Heart right ventricle (tissue), 16 donors: ENCODE data around the gene HMCN1. TPM values are rescaled to one million over a fixed set of nuclear protein-coding genes. Genes with fewer than 3 reads are reported as not detected.

ENCODE experiments used
- ATAC-seq, 8 donors: fragments of 200-7000 bp; cut with Tn5 transposase; one replicate each; pipeline ENCODE4 v1.9.1; 2020; ENCODE audit warnings: mild to moderate bottlenecking in 8 of 8, moderate library complexity in 8 of 8, moderate number of reproducible peaks in 1 of 8
- DNase-seq, 2 donors: peaks; one replicate each; pipeline ENCODE4 v3.0.0-alpha.2; 2020
- H3K27ac ChIP-seq, 10 donors: fragments of 200-600 bp; sonication (generic) in 2 of 10; one replicate each; pipeline versions ENCODE4 v1.5.0 to v1.8.0; 2020 to 2022; ENCODE audit warnings: mild to moderate bottlenecking in 3 of 10
- H3K27me3 ChIP-seq, 7 donors: fragments of 200-600 bp; one replicate each; pipeline ENCODE4 v1.8.0; 2021 to 2022; ENCODE audit warnings: mild to moderate bottlenecking in 2 of 7
- H3K36me3 ChIP-seq, 9 donors: fragments of 200-600 bp; sonication (generic) in 1 of 9; one replicate each; pipeline versions ENCODE4 v1.5.0 to v1.8.0; 2020 to 2022; ENCODE audit warnings: mild to moderate bottlenecking in 2 of 9
- H3K4me1 ChIP-seq, 9 donors: fragments of 200-600 bp; sonication (generic) in 1 of 9; one replicate each; pipeline versions ENCODE4 v1.5.0 to v1.8.0; 2020 to 2022; ENCODE audit warnings: mild to moderate bottlenecking in 4 of 9
- H3K4me3 ChIP-seq, 10 donors: fragments of 200-600 bp; sonication (generic) in 2 of 10; one replicate each; pipeline versions ENCODE4 v1.5.0 to v1.8.0; 2020 to 2022; ENCODE audit warnings: mild to moderate bottlenecking in 7 of 10, moderate library complexity in 2 of 10
- H3K9me3 ChIP-seq, 11 donors: fragments of 200-600 bp in 10 of 11; sonication (generic) in 2 of 11; one replicate each; pipeline versions ENCODE4 v1.5.0 to v1.8.0; 2013 to 2022; ENCODE audit warnings: mild to moderate bottlenecking in 2 of 11, control low read depth in 1 of 11, moderate library complexity in 1 of 11
- WGBS, 2 donors: extraction: QIAGEN DNeasy Blood & Tissue Kit; methylation state at CpG; one replicate each; pipeline ENCODE4 v1.1.7; 2013; ENCODE audit warnings: inconsistent platforms in 1 of 2; 5-methylcytosine and 5-hydroxymethylcytosine counted together
- intact Hi-C, 10 donors: fragments of 100-400 bp; cut with DNase I; formaldehyde crosslinking; loops; one replicate each; pipeline versions ENCODE4 v1.11.1 to v1.14.2; 2022
- polyA plus RNA-seq, 2 donors: library from polyadenylated mRNA; stranded (reverse); fragments of 200-250 nt; gene quantifications; one replicate each; pipeline ENCODE4 v1.2.3, GENCODE V29; 2013
- total RNA-seq, 10 donors: library from RNA; stranded (reverse); fragmentation: NEBNext Ultra II Directional in 3 of 10; extraction: Animal tissue kit (Norgen Biotek cat#: 25700) in 3 of 10; gene quantifications; one replicate each; pipeline versions ENCODE4 v1.2.1 to v1.2.4, GENCODE V29; 2021 to 2023
- TF ChIP-seq, protein P1 (sequence below), 9 donors: fragments of 200-600 bp; sonication (generic) in 2 of 9; IDR thresholded peaks; one replicate each; pipeline versions ENCODE4 v1.5.0 to v1.8.0; 2021 to 2022; ENCODE audit warnings: antibody characterized with exemption in 9 of 9, mild to moderate bottlenecking in 5 of 9, moderate library complexity in 1 of 9
- donor health status: Arrhythmogenic right ventricular cardiomyopathy.
- donor health status: ischemic (EF 13 %, LVEDD 7.1; RV severe dilation, severe dysfunction).
- donor health status: healthy with polysubstance abuse.
- donor health status: DM: no; HTN: yes; CAD: no.
- donor health status: DM: no; HTN: no; CAD: no.
- donor health status: ischemic (EF 25% LVEDD 6.9; RV normal size, moderate dysfunction).
- donor health status: ischemic (EF 25% LVEDD 5.7; RV mildly dilated, moderate dysfunction).
- donor health status: healthy.
- donor health status: DM: yes; HTN: yes; CAD: no.
- donor health status: Ischemic cardiomyopathy.
- donor health status: ischemic (EF 35%, LVEDD 5.7; RV mildly dilated, moderate dysfunction).
- donor health status: nonischemic (EF 11% LVEDD 7.7; RV severe dilation, severe dysfunction).
- donor health status: DM: yes; HTN: yes; CAD: no.
- donor health status: PGD.
- donor health status: ischemic (EF 29% LVEDD 5.4; RV normal size, mild dysfunction).
- donor health status: nonischemic (EF 23%, LVEDD 6.1; RV moderate dilation, normal function).

Gene HMCN1
- total and polyA plus RNA-seq, 12 donors = 3.4 to 12.4 (median 6.2) TPM

DNA sequence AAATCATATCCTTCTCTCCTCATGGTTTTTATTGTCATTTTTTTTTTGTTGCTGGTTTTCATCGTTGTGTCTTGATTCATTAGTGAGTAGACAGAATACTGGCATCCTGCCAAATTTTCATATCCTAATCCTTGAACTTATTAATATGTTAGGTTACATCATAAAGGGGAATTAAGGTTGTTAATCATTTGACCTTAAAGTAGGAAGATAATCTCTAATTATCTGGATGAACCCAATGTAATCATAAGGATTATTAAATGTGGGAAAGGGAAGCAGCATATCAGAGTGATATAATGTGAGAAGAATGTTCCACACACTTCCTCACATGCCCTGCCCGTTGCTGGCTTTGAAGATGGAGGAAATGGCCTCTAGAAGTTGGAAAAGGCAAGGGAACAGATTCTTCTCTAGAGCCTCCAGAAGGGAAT lies 299.7 kb downstream of the HMCN1 start:
- H3K4me3 ChIP-seq = no peak overlapping the region
- DNase-seq = no peak
- H3K9me3 ChIP-seq = peaks cover 0 to 32% (median 22%) of the 10 kb centered on the region in 11 donors
- peaks cover 0 to 19% (median 0%) of the 10 kb centered on the region in 9 donors for H3K36me3 ChIP-seq
- ATAC-seq = peak in 7 of 8 donors; percentile 33 to 86 (median 55)
- WGBS, 2 donors = 23 to 30% methylated on average over 2 of the region's 2 CpGs
- H3K27me3 ChIP-seq = no peaks in the 10 kb centered on the region
- H3K27ac ChIP-seq = peak overlapping the region in 4 of 10 donors; percentile 26 to 66 (median 32)
- TF ChIP-seq, protein P1, sequence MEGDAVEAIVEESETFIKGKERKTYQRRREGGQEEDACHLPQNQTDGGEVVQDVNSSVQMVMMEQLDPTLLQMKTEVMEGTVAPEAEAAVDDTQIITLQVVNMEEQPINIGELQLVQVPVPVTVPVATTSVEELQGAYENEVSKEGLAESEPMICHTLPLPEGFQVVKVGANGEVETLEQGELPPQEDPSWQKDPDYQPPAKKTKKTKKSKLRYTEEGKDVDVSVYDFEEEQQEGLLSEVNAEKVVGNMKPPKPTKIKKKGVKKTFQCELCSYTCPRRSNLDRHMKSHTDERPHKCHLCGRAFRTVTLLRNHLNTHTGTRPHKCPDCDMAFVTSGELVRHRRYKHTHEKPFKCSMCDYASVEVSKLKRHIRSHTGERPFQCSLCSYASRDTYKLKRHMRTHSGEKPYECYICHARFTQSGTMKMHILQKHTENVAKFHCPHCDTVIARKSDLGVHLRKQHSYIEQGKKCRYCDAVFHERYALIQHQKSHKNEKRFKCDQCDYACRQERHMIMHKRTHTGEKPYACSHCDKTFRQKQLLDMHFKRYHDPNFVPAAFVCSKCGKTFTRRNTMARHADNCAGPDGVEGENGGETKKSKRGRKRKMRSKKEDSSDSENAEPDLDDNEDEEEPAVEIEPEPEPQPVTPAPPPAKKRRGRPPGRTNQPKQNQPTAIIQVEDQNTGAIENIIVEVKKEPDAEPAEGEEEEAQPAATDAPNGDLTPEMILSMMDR (IDR thresholded peaks at IDR 0.05) = no peak
- intact Hi-C loops = no loop called here
- peaks cover 0 to 9% (median 0%) of the 10 kb centered on the region in 9 donors for H3K4me1 ChIP-seq

DNA sequence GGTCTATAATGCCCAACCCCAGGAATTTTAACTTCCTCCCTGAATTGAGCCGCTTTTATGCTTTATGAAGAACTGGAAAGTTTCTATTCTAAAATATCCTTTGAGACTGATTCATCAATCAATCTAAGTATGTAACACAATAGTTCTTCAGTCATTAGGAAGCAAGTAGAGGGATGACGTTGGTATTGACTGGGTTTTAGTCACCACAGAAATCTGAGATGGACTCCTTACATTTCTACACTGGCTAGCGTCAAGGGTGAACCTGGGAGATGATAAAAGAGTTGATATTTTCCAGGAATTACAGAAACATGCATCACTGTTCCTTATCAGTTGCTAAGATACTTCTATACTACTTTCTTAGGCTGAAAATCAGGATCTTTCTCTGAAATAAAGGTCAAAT lies 308.0 kb downstream of the HMCN1 start:
- Histone ChIP-seq H3K9me3 (no peaks in the 10 kb centered on the region), H3K4me1 (peaks cover 0 to 24% (median 9%) of the 10 kb centered on the region in 9 donors), H3K27me3 (no peaks in the 10 kb centered on the region), H3K27ac (no peak overlapping the region), H3K4me3 (no peak overlapping the region), H3K36me3 (peaks cover 0 to 54% (median 0%) of the 10 kb centered on the region in 9 donors)
- ATAC-seq = no peak
- TF ChIP-seq, protein P1 (IDR thresholded peaks at IDR 0.05) = no peak
- intact Hi-C loops = loop anchor here in 1 of 10 donors (5.0 kb wide), 1 partner anchor 35 kb away; no protein-coding TSS in a partner anchor
- DNase-seq = no peak
- WGBS, 2 donors = 81 to 85% methylated on average over 3 of the region's 3 CpGs

DNA sequence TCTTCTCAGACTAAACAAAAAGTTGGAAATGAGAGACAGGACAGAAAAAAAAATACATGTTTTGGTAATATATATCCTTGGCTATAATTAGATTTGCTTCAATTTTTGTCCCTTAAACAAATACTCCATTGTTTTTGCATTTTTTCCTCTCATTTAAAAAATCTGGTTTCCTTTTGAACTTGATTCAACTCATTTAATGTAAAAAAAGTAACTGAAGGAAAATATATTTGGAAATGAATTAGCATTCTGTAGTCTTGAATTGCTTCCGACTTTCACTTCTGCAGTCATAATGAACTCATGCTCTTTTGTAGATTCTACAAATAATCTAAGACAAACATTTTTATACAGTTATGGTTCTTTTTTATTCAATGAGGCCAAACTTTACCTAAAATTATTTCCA lies 309.1 kb downstream of the HMCN1 start:
- TF ChIP-seq, protein P1 (IDR thresholded peaks at IDR 0.05) = no peak
- no peak for DNase-seq
- peak overlapping the region in 3 of 10 donors; percentile 12 to 33 (median 14) for H3K27ac ChIP-seq
- H3K9me3 ChIP-seq = no peaks in the 10 kb centered on the region
- intact Hi-C loops = loop anchor here in 1 of 10 donors (5.0 kb wide), 1 partner anchor 34 kb away; no protein-coding TSS in a partner anchor
- WGBS, 2 donors = 52 to 53% methylated on average over 1 of the region's 1 CpG
- H3K27me3 ChIP-seq = no peaks in the 10 kb centered on the region
- no peak for ATAC-seq
- peaks cover 0 to 59% (median 0%) of the 10 kb centered on the region in 9 donors for H3K36me3 ChIP-seq
- H3K4me3 ChIP-seq = no peak overlapping the region
- peaks cover 0 to 24% (median 9%) of the 10 kb centered on the region in 9 donors for H3K4me1 ChIP-seq

DNA sequence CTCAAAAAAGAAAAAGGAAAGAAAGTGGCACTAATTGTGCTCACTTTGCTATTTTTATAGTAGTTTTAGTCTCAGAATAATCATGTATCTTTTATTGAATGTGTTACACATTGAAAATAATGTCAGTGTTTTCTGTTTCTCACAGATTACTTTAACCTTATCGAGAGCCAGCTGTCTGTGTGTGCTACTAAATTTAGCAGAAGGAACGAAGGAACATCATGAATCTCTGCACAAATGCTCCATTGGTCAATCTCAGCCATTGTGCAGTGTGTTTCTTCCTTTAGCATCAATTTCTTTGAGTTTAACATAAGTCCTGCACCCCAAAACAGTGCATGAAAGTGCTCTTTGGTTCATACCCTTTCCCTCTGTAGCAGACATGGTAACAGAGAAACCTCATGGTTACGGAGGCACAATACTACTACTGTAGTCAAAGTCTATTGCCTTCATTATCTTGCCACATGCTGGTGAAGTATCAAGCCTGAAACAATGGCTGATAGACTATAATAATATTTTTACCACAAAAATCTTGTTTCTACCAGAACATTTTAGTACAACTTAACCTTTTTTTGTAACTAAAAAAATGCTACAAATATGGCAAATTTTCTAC lies 310.0 kb downstream of the HMCN1 start:
- Histone ChIP-seq H3K27ac (peak overlapping the region in 3 of 10 donors; percentile 12 to 33 (median 22)), H3K27me3 (no peaks in the 10 kb centered on the region), H3K36me3 (peaks cover 0 to 52% (median 0%) of the 10 kb centered on the region in 9 donors), H3K4me3 (no peak overlapping the region), H3K9me3 (no peaks in the 10 kb centered on the region), H3K4me1 (peaks cover 0 to 24% (median 9%) of the 10 kb centered on the region in 9 donors)
- TF ChIP-seq, protein P1 (IDR thresholded peaks at IDR 0.05) = no peak
- intact Hi-C loops = loop anchor here in 1 of 10 donors (5.0 kb wide), 1 partner anchor 33 kb away; no protein-coding TSS in a partner anchor
- ATAC-seq = peak in 1 of 8 donors; percentile 37
- no peak for DNase-seq
- 38 to 51% methylated on average over 3 of the region's 3 CpGs for whole genome bisulfite sequencing, 2 donors
